ENCODE results near the gene TSGA10IP.

Gene TSGA10IP

DNA sequence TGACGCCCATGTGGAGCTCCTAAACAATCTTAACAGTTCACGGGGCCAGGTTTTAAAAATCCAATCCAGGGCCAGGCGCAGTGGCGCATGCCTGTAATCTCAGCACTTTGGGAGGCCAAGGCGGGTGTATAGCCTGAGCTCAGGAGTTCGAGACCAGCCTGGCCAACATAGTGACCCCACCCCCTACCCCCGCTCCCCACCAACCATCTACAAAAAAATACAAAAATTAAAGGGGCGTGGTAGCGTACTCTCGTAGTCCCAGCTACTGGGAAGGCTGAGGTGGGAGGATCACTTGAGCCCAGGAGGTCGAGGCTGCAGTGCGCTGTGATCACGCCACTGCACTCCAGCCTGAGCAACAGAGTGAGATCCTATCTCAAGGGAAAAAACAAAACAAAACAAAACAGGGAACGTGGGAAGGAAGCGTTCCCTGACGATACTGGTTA, 15.6 kb downstream of the TSGA10IP start:
- H3K27ac Mint-ChIP-seq (ENCODE audit: low read depth), result peak overlapping the region; percentile 91
- peak overlapping the region; percentile 99 for H3K4me3 Mint-ChIP-seq
- H3K36me3 Mint-ChIP-seq (ENCODE audit: insufficient read depth), result peaks cover 21% of the 10 kb centered on the region
- no peak for DNase-seq (ENCODE audit: low spot score in 2 of 2)
- H3K4me1 Mint-ChIP-seq, result peaks cover 38% of the 10 kb centered on the region
- no peak for ATAC-seq (replicated peaks; ENCODE audit: extremely low read depth, poor library complexity, severe bottlenecking)
- no peaks in the 10 kb centered on the region for H3K9me3 Mint-ChIP-seq
- H3K27me3 Mint-ChIP-seq, result no peaks in the 10 kb centered on the region

GRCh38 chr11:65961267-65962140, 16.2 kb downstream of the TSGA10IP start, which contains the start of gene SART1:
Gene SART1, plus strand, starts transcription at chr11:65961734. Its CDS starts 47 bp downstream, at chr11:65961781.
- Mint-ChIP-seq H3K4me1 (peaks cover 41% of the 10 kb centered on the region), H3K36me3 (ENCODE audit: insufficient read depth) (peaks cover 25% of the 10 kb centered on the region), H3K4me3 (peak within 1 kb of the TSS; percentile 99), H3K27me3 (no peaks in the 10 kb centered on the region), H3K9me3 (no peaks in the 10 kb centered on the region), H3K27ac (ENCODE audit: low read depth) (peak within 1 kb of the TSS; percentile 91)
- ATAC-seq (replicated peaks; ENCODE audit: extremely low read depth, poor library complexity, severe bottlenecking) (peak; percentile 96), DNase-seq (ENCODE audit: low spot score in 2 of 2) (peak; percentile 89 to 91)

GRCh38 chr11:65962141-65962564, 16.9 kb downstream of the TSGA10IP start:
- Mint-ChIP-seq H3K4me1 (peaks cover 41% of the 10 kb centered on the region), H3K36me3 (ENCODE audit: insufficient read depth) (peaks cover 31% of the 10 kb centered on the region), H3K27me3 (no peaks in the 10 kb centered on the region), H3K9me3 (no peaks in the 10 kb centered on the region), H3K4me3 (peak overlapping the region; percentile 99), H3K27ac (ENCODE audit: low read depth) (peak overlapping the region; percentile 91)
- DNase-seq (ENCODE audit: low spot score in 2 of 2) (no peak), ATAC-seq (replicated peaks; ENCODE audit: extremely low read depth, poor library complexity, severe bottlenecking) (peak; percentile 56)

GRCh38 chr11:65964906-65965305, 19.6 kb downstream of the TSGA10IP start:
- H3K27me3 Mint-ChIP-seq, result no peaks in the 10 kb centered on the region
- ATAC-seq (replicated peaks; ENCODE audit: extremely low read depth, poor library complexity, severe bottlenecking) (no peak), DNase-seq (ENCODE audit: low spot score in 2 of 2) (no peak)
- peaks cover 48% of the 10 kb centered on the region for H3K36me3 Mint-ChIP-seq (ENCODE audit: insufficient read depth)
- no peak overlapping the region for H3K4me3 Mint-ChIP-seq
- peaks cover 51% of the 10 kb centered on the region for H3K4me1 Mint-ChIP-seq
- H3K9me3 Mint-ChIP-seq, result no peaks in the 10 kb centered on the region
- no peak overlapping the region for H3K27ac Mint-ChIP-seq (ENCODE audit: low read depth)

GRCh38 chr11:65965986-65966762, 20.9 kb downstream of the TSGA10IP start:
- Mint-ChIP-seq H3K27ac (ENCODE audit: low read depth) (no peak overlapping the region), H3K4me3 (no peak overlapping the region), H3K9me3 (no peaks in the 10 kb centered on the region), H3K4me1 (peaks cover 48% of the 10 kb centered on the region), H3K36me3 (ENCODE audit: insufficient read depth) (peaks cover 49% of the 10 kb centered on the region), H3K27me3 (no peaks in the 10 kb centered on the region)
- DNase-seq (ENCODE audit: low spot score in 2 of 2) (no peak), ATAC-seq (replicated peaks; ENCODE audit: extremely low read depth, poor library complexity, severe bottlenecking) (no peak)

- peaks cover 48% of the 10 kb centered on the region for H3K36me3 Mint-ChIP-seq (ENCODE audit: insufficient read depth)
- no peak overlapping the region for H3K27ac Mint-ChIP-seq (ENCODE audit: low read depth)
- no peak for ATAC-seq (replicated peaks; ENCODE audit: extremely low read depth, poor library complexity, severe bottlenecking)
- no peaks in the 10 kb centered on the region for H3K9me3 Mint-ChIP-seq
- no peak overlapping the region for H3K4me3 Mint-ChIP-seq
- H3K27me3 Mint-ChIP-seq, result no peaks in the 10 kb centered on the region
- peaks cover 38% of the 10 kb centered on the region for H3K4me1 Mint-ChIP-seq
- no peak for DNase-seq (ENCODE audit: low spot score in 2 of 2)
Observed at GRCh38 chr11:65967329-65967934, 22.2 kb downstream of the TSGA10IP start.

DNA sequence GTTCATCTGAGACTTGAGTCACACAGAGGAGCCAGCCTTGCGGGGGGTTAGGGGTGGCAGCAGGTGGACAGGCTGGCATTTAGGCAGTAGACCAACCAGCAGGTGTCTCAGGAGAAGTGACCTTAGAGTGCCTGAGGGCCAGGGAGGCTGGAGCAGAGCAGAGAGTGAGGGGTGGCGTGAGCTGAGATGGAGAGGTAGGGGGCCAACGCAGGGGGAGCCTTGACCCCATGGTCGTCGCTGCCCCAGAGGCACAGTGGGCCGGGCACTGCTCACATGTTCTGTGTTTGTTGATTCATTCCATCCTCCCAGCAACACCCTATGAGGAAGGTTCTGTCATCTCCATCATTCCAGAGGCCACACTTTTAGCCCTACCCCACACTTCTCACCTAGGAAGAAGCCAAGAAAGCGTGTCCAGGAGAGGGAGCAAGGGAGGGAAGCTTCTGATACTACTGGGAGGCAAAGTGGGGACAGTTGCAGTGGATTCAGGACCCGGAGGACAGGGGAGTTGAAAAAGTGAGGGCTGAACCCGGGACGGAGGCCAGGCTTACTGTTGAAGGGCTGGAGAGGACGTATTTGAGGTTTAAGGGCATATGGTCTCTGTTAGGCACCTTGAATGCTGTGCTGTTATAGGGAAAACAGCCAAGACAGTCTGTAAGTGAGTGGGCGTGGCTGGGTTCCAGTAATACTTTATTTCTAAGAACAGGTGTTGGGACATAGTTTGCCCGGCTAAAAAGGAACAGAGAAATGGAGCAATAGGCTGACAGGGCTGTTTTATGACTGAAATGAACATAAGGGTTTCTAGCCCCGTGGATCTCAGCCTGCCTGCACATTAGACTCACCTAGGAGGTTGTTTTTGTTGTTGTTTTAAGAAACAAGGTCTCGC, 23.6 kb downstream of the TSGA10IP start:
- DNase-seq (ENCODE audit: low spot score in 2 of 2) (no peak), ATAC-seq (replicated peaks; ENCODE audit: extremely low read depth, poor library complexity, severe bottlenecking) (no peak)
- no peak overlapping the region for H3K27ac Mint-ChIP-seq (ENCODE audit: low read depth)
- peaks cover 24% of the 10 kb centered on the region for H3K4me1 Mint-ChIP-seq
- no peaks in the 10 kb centered on the region for H3K9me3 Mint-ChIP-seq
- H3K36me3 Mint-ChIP-seq (ENCODE audit: insufficient read depth), result peaks cover 50% of the 10 kb centered on the region
- no peaks in the 10 kb centered on the region for H3K27me3 Mint-ChIP-seq
- H3K4me3 Mint-ChIP-seq, result no peak overlapping the region

DNA sequence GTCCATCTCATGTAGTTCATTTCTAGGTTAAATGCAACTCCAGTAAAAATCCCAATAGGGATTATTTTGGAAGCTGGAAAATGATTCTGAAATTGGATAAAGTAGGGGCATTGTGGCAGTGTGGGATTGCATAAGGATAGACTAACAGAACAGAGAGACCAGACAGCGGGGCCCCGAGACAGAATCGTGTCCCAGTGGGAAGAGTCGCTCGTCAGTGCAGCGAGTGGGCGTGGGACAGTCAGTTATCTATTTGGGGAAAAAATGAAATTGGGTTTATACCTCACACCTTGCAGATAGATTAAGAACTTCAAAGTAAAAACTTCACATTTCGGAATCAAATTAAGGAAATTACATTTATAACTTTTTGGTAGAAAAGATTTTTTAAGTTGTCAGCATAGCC, 26.8 kb downstream of the TSGA10IP start:
- Mint-ChIP-seq H3K4me3 (no peak overlapping the region), H3K27me3 (no peaks in the 10 kb centered on the region), H3K27ac (ENCODE audit: low read depth) (peak overlapping the region; percentile 43), H3K36me3 (ENCODE audit: insufficient read depth) (peaks cover 44% of the 10 kb centered on the region), H3K4me1 (peaks cover 19% of the 10 kb centered on the region), H3K9me3 (no peaks in the 10 kb centered on the region)
- ATAC-seq (replicated peaks; ENCODE audit: extremely low read depth, poor library complexity, severe bottlenecking) (no peak), DNase-seq (ENCODE audit: low spot score in 2 of 2) (no peak)

- DNase-seq (ENCODE audit: low spot score in 2 of 2) (no peak), ATAC-seq (replicated peaks; ENCODE audit: extremely low read depth, poor library complexity, severe bottlenecking) (no peak)
- Mint-ChIP-seq H3K27ac (ENCODE audit: low read depth) (no peak overlapping the region), H3K27me3 (no peaks in the 10 kb centered on the region), H3K36me3 (ENCODE audit: insufficient read depth) (peaks cover 41% of the 10 kb centered on the region), H3K9me3 (no peaks in the 10 kb centered on the region), H3K4me1 (peaks cover 13% of the 10 kb centered on the region), H3K4me3 (no peak overlapping the region)
Observed at GRCh38 chr11:65973439-65974110, 28.3 kb downstream of the TSGA10IP start.

GRCh38 chr11:65975771-65976170, 30.5 kb downstream of the TSGA10IP start:
- peaks cover 10% of the 10 kb centered on the region for H3K4me1 Mint-ChIP-seq
- DNase-seq (ENCODE audit: low spot score in 2 of 2), result no peak
- H3K36me3 Mint-ChIP-seq (ENCODE audit: insufficient read depth), result peaks cover 36% of the 10 kb centered on the region
- H3K9me3 Mint-ChIP-seq, result no peaks in the 10 kb centered on the region
- ATAC-seq (replicated peaks; ENCODE audit: extremely low read depth, poor library complexity, severe bottlenecking), result no peak
- H3K27me3 Mint-ChIP-seq, result no peaks in the 10 kb centered on the region
- no peak overlapping the region for H3K27ac Mint-ChIP-seq (ENCODE audit: low read depth)
- H3K4me3 Mint-ChIP-seq, result no peak overlapping the region
